CD14-positive monocyte (primary cell): ENCODE results near the gene PCK2. TPM values are rescaled to one million over a fixed set of nuclear protein-coding genes. Genes with fewer than 3 reads are reported as not detected.

Experiments used
- DNase-seq, 3 donors: peaks; one replicate each; pipeline ENCODE4 v3.0.0-alpha.2; 2011 to 2022
- H2AFZ ChIP-seq: 2 replicates; pipeline ENCODE4 v1.6.0; 2012; ENCODE audit warnings: mild to moderate bottlenecking, low read depth, low read length, inconsistent platforms; ENCODE audit not compliant: insufficient read depth, poor library complexity, severe bottlenecking
- H3K27ac ChIP-seq, 2 donors: 1 replicate in 1 of 2; 2 replicates in 1 of 2; pipeline ENCODE4 v1.5.1; 2012 to 2013; ENCODE audit warnings: low read length in 2 of 2, control low read depth in 1 of 2, inconsistent platforms in 1 of 2, low read depth in 1 of 2, mild to moderate bottlenecking in 1 of 2
- H3K27me3 ChIP-seq, 2 donors: one replicate each; pipeline versions ENCODE4 v1.6.0 to v1.6.1; 2011 to 2013; ENCODE audit warnings: low read length in 2 of 2; ENCODE audit not compliant: control insufficient read depth in 2 of 2, insufficient read depth in 2 of 2
- H3K36me3 ChIP-seq, 2 donors: replicated peaks in 1 of 2; 1 replicate in 1 of 2; 2 replicates in 1 of 2; pipeline versions ENCODE4 v1.5.1 to v1.6.1; 2012 to 2013; ENCODE audit warnings: low read length in 2 of 2, control low read depth in 1 of 2, inconsistent platforms in 1 of 2, mild to moderate bottlenecking in 1 of 2; ENCODE audit not compliant: insufficient read depth in 2 of 2, control insufficient read depth in 1 of 2
- H3K4me1 ChIP-seq, 2 donors: 1 replicate in 1 of 2; 2 replicates in 1 of 2; pipeline versions ENCODE4 v1.5.1 to v1.6.1; 2012 to 2013; ENCODE audit warnings: low read length in 2 of 2, control low read depth in 1 of 2, inconsistent platforms in 1 of 2, mild to moderate bottlenecking in 1 of 2, moderate library complexity in 1 of 2; ENCODE audit not compliant: insufficient read depth in 2 of 2, control insufficient read depth in 1 of 2
- H3K4me2 ChIP-seq: replicated peaks from 2 replicates; pipeline ENCODE3; 2012; ENCODE audit warnings: low read length, moderate library complexity, mild to moderate bottlenecking; ENCODE audit not compliant: poor library complexity, severe bottlenecking; ENCODE audit errors: extremely low read depth
- H3K4me3 ChIP-seq, 3 experiments: fragments of 200-600 bp in 1 of 3; sonication (generic) in 1 of 3; replicated peaks in 1 of 3; 1 replicate in 2 of 3; 2 replicates in 1 of 3; pipeline ENCODE4 v1.5.1; 2011 to 2013; ENCODE audit warnings: low read length in 3 of 3, mild to moderate bottlenecking in 3 of 3, control low read depth in 2 of 3, low read depth in 2 of 3, inconsistent platforms in 1 of 3, moderate library complexity in 1 of 3
- H3K79me2 ChIP-seq: 2 replicates; pipeline ENCODE4 v1.6.0; 2012; ENCODE audit warnings: mild to moderate bottlenecking, control low read depth, inconsistent platforms, low read length, moderate library complexity; ENCODE audit not compliant: insufficient read depth
- H3K9ac ChIP-seq: 2 replicates; pipeline ENCODE4 v1.6.0; 2017; ENCODE audit warnings: low read length, mild to moderate bottlenecking; ENCODE audit not compliant: insufficient read depth, poor library complexity, severe bottlenecking
- H3K9me3 ChIP-seq, 2 donors: replicated peaks in 1 of 2; 1 replicate in 1 of 2; 2 replicates in 1 of 2; pipeline versions ENCODE4 v1.5.1 to v1.6.1; 2012 to 2013; ENCODE audit warnings: low read length in 2 of 2, control low read depth in 1 of 2; ENCODE audit not compliant: control insufficient read depth in 1 of 2, insufficient read depth in 1 of 2
- H4K20me1 ChIP-seq: 2 replicates; pipeline ENCODE4 v1.6.0; 2012; ENCODE audit warnings: mild to moderate bottlenecking, low read length, control low read depth, moderate library complexity; ENCODE audit not compliant: insufficient read depth
- H3K27ac Mint-ChIP-seq, 7 donors: one replicate each; pipeline ENCODE4 v1.8.0; 2020; ENCODE audit warnings: mild to moderate bottlenecking in 7 of 7, mixed read lengths in 7 of 7, moderate library complexity in 6 of 7, inconsistent platforms in 2 of 7
- H3K27me3 Mint-ChIP-seq, 3 donors: one replicate each; pipeline ENCODE4 v1.8.0; 2021 to 2022; ENCODE audit warnings: low read depth in 3 of 3, mild to moderate bottlenecking in 3 of 3, mixed read lengths in 3 of 3, moderate library complexity in 3 of 3, inconsistent platforms in 1 of 3
- H3K36me3 Mint-ChIP-seq, 2 donors: one replicate each; pipeline ENCODE4 v1.8.0; 2020; ENCODE audit warnings: mixed read lengths in 2 of 2, inconsistent platforms in 1 of 2, mild to moderate bottlenecking in 1 of 2
- H3K4me1 Mint-ChIP-seq: one replicate; pipeline ENCODE4 v1.8.0; 2020; ENCODE audit warnings: mild to moderate bottlenecking, mixed read lengths
- H3K4me3 Mint-ChIP-seq, 2 donors: one replicate each; pipeline ENCODE4 v1.8.0; 2020; ENCODE audit warnings: mild to moderate bottlenecking in 2 of 2, mixed read lengths in 2 of 2, moderate library complexity in 1 of 2
- H3K9me3 Mint-ChIP-seq, 7 donors: one replicate each; pipeline ENCODE4 v1.8.0; 2020 to 2022; ENCODE audit warnings: mixed read lengths in 7 of 7, mild to moderate bottlenecking in 6 of 7, moderate library complexity in 6 of 7, inconsistent platforms in 2 of 7
- WGBS: methylation state at CpG from one replicate; pipeline ENCODE4 v1.1.5; 2013; ENCODE audit warnings: missing lambda C conversion rate; ENCODE audit not compliant: insufficient coverage; 5-methylcytosine and 5-hydroxymethylcytosine counted together
- intact Hi-C, 2 donors: fragments of 100-400 bp; cut with micrococcal nuclease; formaldehyde crosslinking; loops; one replicate each; pipeline versions ENCODE4 v1.15.0 to v1.15.1; 2023
- polyA plus RNA-seq, 3 donors: library from polyadenylated mRNA; depleted of rRNA in 1 of 3; unstranded in 2 of 3; stranded (reverse) in 1 of 3; fragments of 300-500 nt in 2 of 3; fragments of >200 nt in 1 of 3; fragmentation: Illumina TruSeq in 2 of 3; gene quantifications; 1 replicate in 2 of 3; 2 replicates in 1 of 3; pipeline ENCODE4 v1.2.3, GENCODE V29; 2012 to 2021
- TF ChIP-seq, protein P1 (sequence below): fragments of 200-600 bp; IDR thresholded peaks from one replicate; pipeline ENCODE4 v1.8.0; 2022; ENCODE audit warnings: antibody characterized with exemption, mild to moderate bottlenecking

PCK2 gene
- polyA plus RNA-seq, 3 donors, result 29.9 to 34.2 (median 31.3) TPM

DNA sequence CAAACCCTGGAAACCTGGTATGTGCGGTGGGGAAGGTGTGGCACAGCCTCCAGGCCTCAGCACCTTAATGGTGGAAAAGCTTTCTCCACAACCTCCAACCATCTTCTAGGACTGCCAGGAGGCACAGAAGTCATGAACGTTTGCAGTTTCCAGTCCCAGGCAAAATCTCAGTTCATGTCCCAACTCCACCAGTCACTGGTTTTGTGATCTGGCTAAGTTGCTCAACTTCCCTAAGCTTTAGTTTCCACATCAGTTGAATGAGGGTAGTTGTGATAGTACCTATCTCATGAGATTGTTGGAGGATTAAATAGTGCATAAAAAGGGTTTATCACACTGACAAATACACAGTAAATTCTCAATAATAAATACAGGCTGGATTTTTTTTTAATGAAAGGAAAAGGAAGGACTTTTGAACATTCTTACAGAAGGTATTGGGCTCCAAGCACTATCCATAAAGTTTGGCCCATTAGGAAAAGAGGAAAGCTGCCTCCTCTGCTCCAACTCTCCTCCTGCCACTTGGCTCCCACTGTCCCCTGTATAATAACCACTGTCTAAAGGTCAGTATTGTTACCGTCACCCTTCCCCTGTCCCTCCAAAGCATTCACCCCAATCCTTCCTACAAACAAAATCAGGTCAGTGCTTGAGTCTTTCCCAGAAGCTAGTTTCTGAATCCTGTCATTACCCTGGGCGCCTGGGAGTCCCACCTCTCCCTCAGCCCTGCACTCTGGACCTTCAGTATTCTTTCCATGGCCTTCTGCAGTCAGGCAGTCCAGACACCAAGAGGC lies 6.3 kb downstream of the PCK2 start:
- Histone ChIP-seq H4K20me1 (peaks cover 19% of the 10 kb centered on the region), H3K27me3 (no peaks in the 10 kb centered on the region), H3K27ac (peak overlapping the region; percentile 61 to 76), H2AFZ (peak overlapping the region; percentile 12), H3K9me3 (no peaks in the 10 kb centered on the region), H3K9ac (no peak overlapping the region), H3K79me2 (peaks cover 22% of the 10 kb centered on the region), H3K4me3 (peak overlapping the region in 1 of 3 experiments; percentile 9), H3K4me1 (peaks cover 29 to 33% of the 10 kb centered on the region in 2 donors), H3K36me3 (peaks cover 41 to 77% of the 10 kb centered on the region in 2 donors), H3K4me2 (peak overlapping the region; percentile 30)
- peaks cover 0 to 3% (median under 1%) of the 10 kb centered on the region in 3 donors for H3K27me3 Mint-ChIP-seq
- peaks cover 60 to 77% of the 10 kb centered on the region in 2 donors for H3K36me3 Mint-ChIP-seq
- H3K9me3 Mint-ChIP-seq, result peaks cover 0 to 7% (median 2%) of the 10 kb centered on the region in 7 donors
- no peak overlapping the region for H3K4me3 Mint-ChIP-seq
- H3K4me1 Mint-ChIP-seq, result peaks cover 32% of the 10 kb centered on the region
- TF ChIP-seq, protein P1, sequence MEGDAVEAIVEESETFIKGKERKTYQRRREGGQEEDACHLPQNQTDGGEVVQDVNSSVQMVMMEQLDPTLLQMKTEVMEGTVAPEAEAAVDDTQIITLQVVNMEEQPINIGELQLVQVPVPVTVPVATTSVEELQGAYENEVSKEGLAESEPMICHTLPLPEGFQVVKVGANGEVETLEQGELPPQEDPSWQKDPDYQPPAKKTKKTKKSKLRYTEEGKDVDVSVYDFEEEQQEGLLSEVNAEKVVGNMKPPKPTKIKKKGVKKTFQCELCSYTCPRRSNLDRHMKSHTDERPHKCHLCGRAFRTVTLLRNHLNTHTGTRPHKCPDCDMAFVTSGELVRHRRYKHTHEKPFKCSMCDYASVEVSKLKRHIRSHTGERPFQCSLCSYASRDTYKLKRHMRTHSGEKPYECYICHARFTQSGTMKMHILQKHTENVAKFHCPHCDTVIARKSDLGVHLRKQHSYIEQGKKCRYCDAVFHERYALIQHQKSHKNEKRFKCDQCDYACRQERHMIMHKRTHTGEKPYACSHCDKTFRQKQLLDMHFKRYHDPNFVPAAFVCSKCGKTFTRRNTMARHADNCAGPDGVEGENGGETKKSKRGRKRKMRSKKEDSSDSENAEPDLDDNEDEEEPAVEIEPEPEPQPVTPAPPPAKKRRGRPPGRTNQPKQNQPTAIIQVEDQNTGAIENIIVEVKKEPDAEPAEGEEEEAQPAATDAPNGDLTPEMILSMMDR, result no peak
- 100% methylated on average over 2 of the region's 4 CpGs for WGBS
- H3K27ac Mint-ChIP-seq, result peak overlapping the region in 6 of 7 donors; percentile 74 to 89 (median 84)
- DNase-seq, result peak in 2 of 3 donors; percentile 34 to 43
- intact Hi-C loops, result loop anchor here in 1 of 2 donors (10.0 kb wide), 1 partner anchor 116 kb away; the partner anchor contains the start of gene DHRS4L2

DNA sequence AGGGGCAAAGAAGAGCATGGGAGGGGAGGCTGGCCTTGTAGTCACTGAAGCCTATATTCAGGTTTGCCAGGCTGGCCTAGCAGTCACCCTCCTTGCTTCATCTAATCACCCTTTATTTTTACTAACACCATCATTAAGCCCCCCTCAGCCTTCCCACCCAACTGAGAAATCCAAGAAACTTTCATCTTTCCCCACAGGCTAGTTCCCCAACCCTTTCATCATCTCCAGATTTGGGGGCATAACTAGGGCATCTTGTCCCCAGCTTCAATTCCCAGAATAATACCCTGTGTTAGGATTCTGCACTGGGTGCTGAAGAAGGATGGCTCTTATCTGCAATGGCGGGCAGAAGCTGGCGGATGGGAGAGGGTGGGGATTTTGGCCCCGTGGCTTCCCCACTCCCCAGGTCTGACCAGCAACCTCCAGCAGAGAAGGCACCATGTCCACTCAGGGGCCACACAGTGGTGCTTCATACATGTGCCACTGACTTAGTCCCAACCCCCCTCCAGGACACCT lies 6.9 kb downstream of the PCK2 start:
- H3K4me3 Mint-ChIP-seq, result no peak overlapping the region
- no peak overlapping the region for H3K4me2 ChIP-seq
- H3K79me2 ChIP-seq, result peaks cover 15% of the 10 kb centered on the region

More for the DNA sequence above, 6.9 kb downstream of the PCK2 start:
- H3K27me3 ChIP-seq, result no peaks in the 10 kb centered on the region
- no peak for DNase-seq
- peak overlapping the region in 1 of 2 donors; percentile 76 for H3K27ac ChIP-seq
- no CpG with 5 or more reads among the region's 3 CpGs for WGBS
- H3K9ac ChIP-seq, result no peak overlapping the region
- intact Hi-C loops, result loop anchor here in 1 of 2 donors (10.0 kb wide), 1 partner anchor 116 kb away; the partner anchor contains the start of gene DHRS4L2
- TF ChIP-seq, protein P1, result no peak
- peaks cover 41 to 77% of the 10 kb centered on the region in 2 donors for H3K36me3 ChIP-seq
- H3K36me3 Mint-ChIP-seq, result peaks cover 60 to 77% of the 10 kb centered on the region in 2 donors
- H3K4me1 ChIP-seq, result peaks cover 23 to 26% of the 10 kb centered on the region in 2 donors
- peaks cover 28% of the 10 kb centered on the region for H3K4me1 Mint-ChIP-seq
- H3K27ac Mint-ChIP-seq, result peak overlapping the region in 2 of 7 donors; percentile 4 to 51
- peaks cover 12% of the 10 kb centered on the region for H4K20me1 ChIP-seq
- peaks cover 0 to 3% (median 0%) of the 10 kb centered on the region in 3 donors for H3K27me3 Mint-ChIP-seq
- H3K9me3 ChIP-seq, result no peaks in the 10 kb centered on the region
- peaks cover 0 to 7% (median 2%) of the 10 kb centered on the region in 7 donors for H3K9me3 Mint-ChIP-seq
- H2AFZ ChIP-seq, result no peak overlapping the region
- H3K4me3 ChIP-seq, result no peak overlapping the region
